ENCODE results near the gene C10orf67. TPM values are rescaled to one million over a fixed set of nuclear protein-coding genes. Genes with fewer than 3 reads are reported as not detected.
A peak's percentile ranks its signal among the peaks of the same experiment; 100 is the strongest.

The C10orf67 gene
- polyA plus RNA-seq, 1 donor from 2014 or later: 0.48 TPM

- peak overlapping the region; percentile 41 for H3K4me3 ChIP-seq (ENCODE audit: low read length)
- no peaks in the 10 kb centered on the region for H3K9me2 ChIP-seq (ENCODE audit: insufficient read depth, low read length)
- no peaks in the 10 kb centered on the region for H3K27me3 ChIP-seq (ENCODE audit: insufficient read depth, low read depth, low read length)
- no peak for TF ChIP-seq REST (IDR thresholded peaks at IDR 0.05; ENCODE audit: borderline replicate concordance)
- no peak for TF ChIP-seq RAD21 (conservative IDR thresholded peaks at IDR 0.05)
- no peak for TF ChIP-seq POLR2AphosphoS5 (IDR thresholded peaks at IDR 0.05)
- TF ChIP-seq, protein P1, sequence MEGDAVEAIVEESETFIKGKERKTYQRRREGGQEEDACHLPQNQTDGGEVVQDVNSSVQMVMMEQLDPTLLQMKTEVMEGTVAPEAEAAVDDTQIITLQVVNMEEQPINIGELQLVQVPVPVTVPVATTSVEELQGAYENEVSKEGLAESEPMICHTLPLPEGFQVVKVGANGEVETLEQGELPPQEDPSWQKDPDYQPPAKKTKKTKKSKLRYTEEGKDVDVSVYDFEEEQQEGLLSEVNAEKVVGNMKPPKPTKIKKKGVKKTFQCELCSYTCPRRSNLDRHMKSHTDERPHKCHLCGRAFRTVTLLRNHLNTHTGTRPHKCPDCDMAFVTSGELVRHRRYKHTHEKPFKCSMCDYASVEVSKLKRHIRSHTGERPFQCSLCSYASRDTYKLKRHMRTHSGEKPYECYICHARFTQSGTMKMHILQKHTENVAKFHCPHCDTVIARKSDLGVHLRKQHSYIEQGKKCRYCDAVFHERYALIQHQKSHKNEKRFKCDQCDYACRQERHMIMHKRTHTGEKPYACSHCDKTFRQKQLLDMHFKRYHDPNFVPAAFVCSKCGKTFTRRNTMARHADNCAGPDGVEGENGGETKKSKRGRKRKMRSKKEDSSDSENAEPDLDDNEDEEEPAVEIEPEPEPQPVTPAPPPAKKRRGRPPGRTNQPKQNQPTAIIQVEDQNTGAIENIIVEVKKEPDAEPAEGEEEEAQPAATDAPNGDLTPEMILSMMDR (IDR thresholded peaks at IDR 0.05; ENCODE audit: poor library complexity, severe bottlenecking): peak; percentile 36
- no peak overlapping the region for H2AFZ ChIP-seq (ENCODE audit: low read depth, low read length)
- H3K4me2 ChIP-seq (ENCODE audit: low read length): no peak overlapping the region
- no peak overlapping the region for H3K27ac ChIP-seq (ENCODE audit: low read length)
- no peak overlapping the region for H3K9ac ChIP-seq (ENCODE audit: low read length)
- no peaks in the 10 kb centered on the region for H3K36me3 ChIP-seq (ENCODE audit: insufficient read depth, low read length)
- no peaks in the 10 kb centered on the region for H3F3A ChIP-seq (ENCODE audit: insufficient read depth, low read length, poor library complexity, severe bottlenecking)
- H4K20me1 ChIP-seq (ENCODE audit: insufficient read depth): no peaks in the 10 kb centered on the region
- H3K79me2 ChIP-seq (replicated peaks; ENCODE audit: insufficient read depth, low read length): no peaks in the 10 kb centered on the region
- H3K9me3 ChIP-seq (ENCODE audit: low read length): no peaks in the 10 kb centered on the region
These were observed 49.9 kb downstream of the C10orf67 start for GRCh38 chr10:23294638-23295247.

GRCh38 chr10:23293973-23294590 is 50.5 kb downstream of the C10orf67 start:
- H3F3A ChIP-seq (ENCODE audit: insufficient read depth, low read length, poor library complexity, severe bottlenecking): no peaks in the 10 kb centered on the region
- H3K27ac ChIP-seq (ENCODE audit: low read length): peak overlapping the region; percentile 38
- peak overlapping the region; percentile 41 for H3K4me3 ChIP-seq (ENCODE audit: low read length)
- H3K36me3 ChIP-seq (ENCODE audit: insufficient read depth, low read length): no peaks in the 10 kb centered on the region
- H3K9ac ChIP-seq (ENCODE audit: low read length): no peak overlapping the region
- no peaks in the 10 kb centered on the region for H3K9me3 ChIP-seq (ENCODE audit: low read length)
- H4K20me1 ChIP-seq (ENCODE audit: insufficient read depth): no peaks in the 10 kb centered on the region
- H3K4me2 ChIP-seq (ENCODE audit: low read length): no peak overlapping the region
- no peak overlapping the region for H2AFZ ChIP-seq (ENCODE audit: low read depth, low read length)
- H3K79me2 ChIP-seq (replicated peaks; ENCODE audit: insufficient read depth, low read length): no peaks in the 10 kb centered on the region
- H3K9me2 ChIP-seq (ENCODE audit: insufficient read depth, low read length): no peaks in the 10 kb centered on the region
- no peaks in the 10 kb centered on the region for H3K27me3 ChIP-seq (ENCODE audit: insufficient read depth, low read depth, low read length)
- TF ChIP-seq POLR2AphosphoS5 (IDR thresholded peaks at IDR 0.05): peak; percentile 71
- no peak for TF ChIP-seq TAF1 (IDR thresholded peaks at IDR 0.05; ENCODE audit: low read depth)
- TF ChIP-seq EP300 (conservative IDR thresholded peaks at IDR 0.05; ENCODE audit: poor library complexity, severe bottlenecking): peak; percentile 97

- Histone ChIP-seq H3K4me2 (ENCODE audit: low read length) (no peak overlapping the region), H3K27me3 (ENCODE audit: insufficient read depth, low read depth, low read length) (no peaks in the 10 kb centered on the region), H4K20me1 (ENCODE audit: insufficient read depth) (no peaks in the 10 kb centered on the region), H2AFZ (ENCODE audit: low read depth, low read length) (no peak overlapping the region), H3K4me3 (ENCODE audit: low read length) (peak overlapping the region; percentile 41), H3K9ac (ENCODE audit: low read length) (no peak overlapping the region), H3K36me3 (ENCODE audit: insufficient read depth, low read length) (no peaks in the 10 kb centered on the region), H3K9me2 (ENCODE audit: insufficient read depth, low read length) (no peaks in the 10 kb centered on the region), H3K79me2 (replicated peaks; ENCODE audit: insufficient read depth, low read length) (no peaks in the 10 kb centered on the region), H3K27ac (ENCODE audit: low read length) (peak overlapping the region; percentile 6), H3K9me3 (ENCODE audit: low read length) (no peaks in the 10 kb centered on the region), H3F3A (ENCODE audit: insufficient read depth, low read length, poor library complexity, severe bottlenecking) (no peaks in the 10 kb centered on the region)
- TF ChIP-seq RAD21 (conservative IDR thresholded peaks at IDR 0.05) (peak; percentile 40), EP300 (conservative IDR thresholded peaks at IDR 0.05; ENCODE audit: poor library complexity, severe bottlenecking) (no peak), SMC3 (conservative IDR thresholded peaks at IDR 0.05; ENCODE audit: poor library complexity) (peak; percentile 45), POLR2AphosphoS5 (IDR thresholded peaks at IDR 0.05) (no peak), REST (IDR thresholded peaks at IDR 0.05; ENCODE audit: borderline replicate concordance) (no peak), TAF1 (IDR thresholded peaks at IDR 0.05; ENCODE audit: low read depth) (no peak)
- TF ChIP-seq, protein P1 (IDR thresholded peaks at IDR 0.05; ENCODE audit: poor library complexity, severe bottlenecking): peak; percentile 60
These were observed 51.4 kb downstream of the C10orf67 start for GRCh38 chr10:23293145-23293724.
